GM18517 (cell line): ENCODE results near the gene DENND4A.
"Not testable (repeated sequence)": the region's sequence is repeated elsewhere in the genome, so short reads cannot be mapped to it uniquely, and the experiment has no call there.

ENCODE experiments used
- ATAC-seq: cut with Tn5 transposase; IDR thresholded peaks from one replicate; pipeline ENCODE4 v1.9.1; 2021; ENCODE audit warnings: mild to moderate bottlenecking, moderate library complexity; ENCODE audit not compliant: unreplicated experiment

Gene DENND4A

GRCh38 chr15:65638681-65639089 is 153.4 kb downstream of the DENND4A start:
- no peak for ATAC-seq

- no peak for ATAC-seq
Measured at GRCh38 chr15:65638109-65638508, 154.0 kb downstream of the DENND4A start.

DNA sequence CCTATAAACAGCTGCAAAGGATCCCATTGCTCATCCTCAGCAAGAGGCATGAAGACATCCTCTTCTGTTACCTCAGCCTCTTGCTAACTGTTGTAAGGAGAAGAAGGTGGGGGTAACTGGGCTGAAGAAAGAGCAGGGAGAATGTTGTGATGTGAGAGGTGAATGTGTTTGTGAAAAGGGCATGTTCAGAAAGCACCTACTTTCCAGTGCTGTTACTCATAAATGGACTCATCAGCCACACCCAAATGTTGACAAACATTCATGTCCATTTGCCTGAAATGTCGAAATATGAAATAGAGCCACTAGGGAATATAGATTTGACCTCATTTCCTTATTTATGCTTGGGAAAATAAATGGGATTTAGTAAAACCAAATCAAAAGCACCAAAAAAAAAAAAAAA is 157.7 kb downstream of the DENND4A start:
- no peak for ATAC-seq

GRCh38 chr15:65633752-65634151 is 158.3 kb downstream of the DENND4A start:
- ATAC-seq, result no peak

DNA sequence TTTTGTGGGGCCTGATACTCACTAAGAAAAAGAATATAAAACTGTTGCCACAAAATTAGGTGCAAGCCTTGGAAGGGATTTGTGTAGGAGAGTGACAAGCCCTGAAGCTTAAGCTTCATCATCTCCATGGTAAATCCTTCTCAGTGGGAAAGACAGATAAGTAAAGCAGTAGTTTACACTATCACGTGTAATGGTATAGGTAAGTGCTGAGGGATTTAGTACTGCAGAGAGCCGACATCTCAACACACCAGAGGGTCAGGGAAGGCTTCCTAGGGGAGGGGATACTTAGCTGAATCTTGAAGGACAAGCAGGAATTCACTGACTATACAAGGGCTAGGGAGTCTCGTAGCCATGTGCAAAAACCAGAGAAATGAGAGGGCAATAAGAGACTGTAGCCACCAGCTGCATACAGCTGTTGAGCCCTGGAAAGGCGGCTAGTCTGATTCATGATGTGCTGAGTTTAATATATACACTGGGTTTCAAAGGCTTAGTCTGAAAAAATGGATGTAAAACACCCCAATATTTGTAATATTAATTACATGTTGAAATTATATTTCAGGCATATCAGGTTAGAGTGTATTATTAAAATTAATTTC is 159.2 kb downstream of the DENND4A start:
- no peak for ATAC-seq

DNA sequence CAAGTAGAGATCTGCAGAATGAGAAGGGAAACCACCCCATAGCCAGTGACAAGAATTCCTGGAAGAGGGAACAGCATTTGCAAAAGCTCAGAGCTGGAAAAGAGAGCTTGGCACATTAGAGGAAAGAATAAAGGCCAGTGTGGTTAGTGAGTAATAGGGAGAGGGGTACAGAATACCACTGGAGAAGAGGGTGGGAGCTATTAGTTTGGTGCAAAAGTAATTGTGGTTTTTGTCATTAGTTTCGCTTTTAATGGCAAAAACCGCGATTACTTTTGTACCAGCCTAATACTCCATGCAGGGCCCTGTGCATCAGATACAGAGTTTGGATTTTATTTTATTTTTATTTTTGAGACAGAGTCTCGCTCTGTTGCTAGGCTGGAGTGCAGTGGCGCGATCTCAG is 160.6 kb downstream of the DENND4A start:
- ATAC-seq, result peak; percentile 40

- ATAC-seq, result peak; percentile 82
Measured at GRCh38 chr15:65630760-65631159, 161.3 kb downstream of the DENND4A start.

GRCh38 chr15:65629548-65629947 is 162.5 kb downstream of the DENND4A start:
- no peak for ATAC-seq

- ATAC-seq, result no peak
Measured at GRCh38 chr15:65626856-65627255, 165.2 kb downstream of the DENND4A start.

DNA sequence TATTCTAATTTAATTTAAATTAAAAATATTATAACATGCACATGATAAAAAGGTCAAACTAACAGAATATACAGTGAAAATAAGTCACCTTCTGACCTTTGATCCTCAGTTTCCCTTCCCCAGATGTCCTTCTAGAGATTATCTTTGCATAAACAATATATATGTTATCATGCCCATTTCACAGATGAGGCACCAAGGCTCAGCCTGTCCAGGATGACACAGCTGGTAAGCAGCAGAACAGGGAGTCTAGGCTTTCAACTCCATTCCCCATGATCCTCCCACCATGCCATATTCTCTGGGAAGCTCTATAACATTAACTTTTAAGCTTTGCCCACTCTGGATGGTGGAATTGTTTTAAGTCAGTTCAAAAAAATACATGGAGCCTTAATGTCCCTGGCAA is 169.0 kb downstream of the DENND4A start:
- no peak for ATAC-seq

GRCh38 chr15:65621638-65622037 is 170.5 kb downstream of the DENND4A start, which contains the start of gene SLC24A1:
TSS of gene SLC24A1 (plus strand) at chr15:65621938. CDS start at chr15:65624081, 2,143 bp downstream.
- no peak for ATAC-seq

DNA sequence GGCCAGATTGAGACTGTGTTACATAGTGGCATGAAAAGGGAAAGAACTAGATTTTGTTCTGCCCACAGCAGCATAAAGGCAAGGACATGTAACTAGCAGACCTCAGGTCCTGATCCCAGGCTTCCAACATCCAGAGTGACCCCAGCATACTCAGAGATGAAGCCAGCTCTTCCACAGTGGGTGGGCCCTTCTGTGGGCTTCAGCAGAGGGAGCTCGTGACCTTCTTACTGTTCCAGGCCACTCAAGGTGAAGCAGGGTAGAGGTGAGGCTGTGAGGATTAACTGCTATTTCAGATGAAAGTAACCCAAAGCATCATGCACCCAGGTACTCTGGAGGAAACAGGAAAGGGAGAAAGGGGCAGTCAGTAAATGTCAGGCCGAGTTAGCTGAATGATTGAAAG is 171.3 kb downstream of the DENND4A start:
- ATAC-seq, result no peak

DNA sequence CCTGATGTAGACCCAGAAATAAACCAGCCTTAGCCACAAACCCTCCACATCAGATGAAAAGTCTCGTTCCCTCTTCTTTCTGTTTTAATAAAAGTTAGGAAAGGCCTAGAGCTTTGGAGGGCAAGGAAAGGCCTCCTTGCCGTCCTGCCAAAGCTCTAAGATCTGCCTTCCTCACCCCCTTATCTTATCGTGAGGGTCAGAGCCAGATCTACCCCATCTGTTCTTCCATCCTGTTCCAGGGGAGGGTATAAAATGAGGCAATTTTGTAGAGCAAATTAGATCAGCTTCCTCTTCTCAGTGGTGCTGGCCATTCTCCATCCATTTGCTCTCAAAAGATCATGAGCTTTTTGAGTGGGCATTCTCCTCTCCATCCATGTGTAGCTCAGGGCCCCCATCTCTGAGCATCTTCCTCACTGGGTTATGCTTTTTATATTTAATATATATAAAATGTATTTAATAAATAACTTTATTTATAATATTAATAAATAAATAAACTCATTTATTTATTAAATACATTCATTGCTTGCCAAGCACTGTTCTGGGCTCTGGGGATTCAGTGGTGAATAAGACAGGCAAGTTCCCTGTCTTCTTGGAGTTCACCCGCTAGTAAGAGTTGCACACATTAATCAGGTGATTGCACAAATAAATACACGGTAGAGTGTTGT is 172.3 kb downstream of the DENND4A start:
- no peak for ATAC-seq

DNA sequence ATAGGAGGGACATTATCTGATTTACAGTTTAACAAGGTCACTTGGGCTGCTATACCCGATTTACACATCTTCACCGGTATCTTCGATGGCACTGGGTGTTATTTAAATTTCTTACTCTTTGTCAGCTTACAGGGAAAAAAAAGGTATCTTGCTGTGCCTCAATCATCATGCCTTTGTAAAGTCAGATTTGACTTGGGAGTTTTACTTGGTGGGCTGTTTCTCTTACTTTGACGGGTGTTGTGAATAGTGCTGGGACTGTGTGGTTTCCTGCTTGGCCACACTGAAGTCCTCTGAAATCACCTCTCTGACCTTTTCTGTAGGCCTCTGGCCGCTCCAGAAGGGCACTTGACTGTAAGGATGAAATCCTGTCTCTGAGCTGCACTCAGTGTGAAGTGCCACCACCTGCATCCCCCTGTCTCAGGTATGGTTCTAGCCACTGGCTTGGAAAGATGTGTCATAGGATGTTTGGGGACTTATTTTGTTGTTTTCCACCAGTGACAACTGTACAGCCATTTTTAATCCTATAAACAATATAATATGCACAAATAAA is 173.5 kb downstream of the DENND4A start:
- ATAC-seq, result no peak

DNA sequence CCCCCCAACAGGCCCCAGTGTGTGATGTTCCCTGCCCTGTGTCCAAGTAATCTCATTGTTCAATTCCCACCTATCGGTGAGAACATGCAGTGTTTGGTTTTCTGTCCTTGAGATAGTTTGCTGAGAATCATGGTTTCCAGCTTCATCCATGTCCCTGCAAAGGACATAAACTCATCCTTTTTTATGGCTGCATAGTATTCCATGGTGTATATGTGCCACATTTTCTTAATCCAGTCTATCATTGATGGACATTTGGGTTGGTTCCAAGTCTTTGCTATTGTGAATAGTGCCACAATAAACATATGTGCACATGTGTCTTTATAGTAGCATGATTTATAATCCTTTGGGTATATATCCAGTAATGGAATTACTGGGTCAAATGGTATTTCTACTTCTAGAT is 176.2 kb downstream of the DENND4A start:
- not testable (repeated sequence) for ATAC-seq

DNA sequence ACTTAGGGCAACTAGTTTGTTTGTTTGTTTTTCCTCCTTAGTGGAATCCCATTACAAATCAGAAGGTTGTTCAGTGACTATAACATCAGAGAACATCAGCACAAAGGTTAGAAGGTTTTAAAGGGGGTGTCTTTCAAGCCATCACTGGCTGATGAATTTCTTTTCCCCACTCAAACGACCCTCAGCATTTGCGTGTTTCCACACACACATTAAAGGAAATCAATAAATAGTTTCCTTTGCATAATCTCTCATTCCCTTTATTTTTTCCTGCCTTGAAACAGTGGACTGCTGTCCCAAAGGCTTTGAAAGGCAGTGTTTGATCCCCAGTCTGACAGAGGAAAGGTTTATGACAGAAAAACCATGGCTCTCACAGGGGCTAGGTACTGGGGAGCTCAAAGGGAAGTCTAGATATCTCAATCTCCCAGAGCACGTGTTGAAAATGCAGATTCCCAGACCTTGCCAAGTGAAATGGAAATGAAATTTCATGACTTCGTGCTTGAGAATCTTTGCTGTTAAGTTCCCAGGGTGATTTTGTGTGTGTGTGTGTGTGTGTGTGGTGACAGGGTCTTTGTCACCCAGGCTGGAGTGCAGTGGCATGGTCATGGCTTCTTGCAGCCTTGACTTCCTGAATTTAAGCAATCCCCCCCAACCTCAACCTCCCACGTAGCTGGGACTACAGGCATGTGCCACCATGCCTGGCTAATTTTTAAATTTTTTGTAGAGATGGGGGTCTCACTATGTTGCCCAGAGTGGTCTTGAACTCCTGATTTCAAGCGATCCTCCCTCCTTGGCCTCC is 178.9 kb downstream of the DENND4A start:
- ATAC-seq, result no peak

DNA sequence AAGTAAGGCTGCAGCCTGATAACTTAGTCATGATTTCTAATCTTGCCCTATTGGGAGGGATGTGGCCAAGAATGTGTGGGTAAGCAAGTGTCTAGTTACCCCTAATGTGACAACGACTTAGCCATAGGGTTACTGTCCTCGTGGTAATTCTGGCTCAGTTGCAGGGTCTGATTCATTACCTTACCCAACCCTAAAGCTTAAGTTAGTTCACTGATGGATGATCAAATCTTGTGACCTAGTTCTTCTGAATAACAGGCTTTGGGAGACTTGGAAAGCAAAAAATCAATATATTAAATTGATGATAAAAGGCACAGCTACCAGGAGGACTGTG is 179.5 kb downstream of the DENND4A start:
- no peak for ATAC-seq

DNA sequence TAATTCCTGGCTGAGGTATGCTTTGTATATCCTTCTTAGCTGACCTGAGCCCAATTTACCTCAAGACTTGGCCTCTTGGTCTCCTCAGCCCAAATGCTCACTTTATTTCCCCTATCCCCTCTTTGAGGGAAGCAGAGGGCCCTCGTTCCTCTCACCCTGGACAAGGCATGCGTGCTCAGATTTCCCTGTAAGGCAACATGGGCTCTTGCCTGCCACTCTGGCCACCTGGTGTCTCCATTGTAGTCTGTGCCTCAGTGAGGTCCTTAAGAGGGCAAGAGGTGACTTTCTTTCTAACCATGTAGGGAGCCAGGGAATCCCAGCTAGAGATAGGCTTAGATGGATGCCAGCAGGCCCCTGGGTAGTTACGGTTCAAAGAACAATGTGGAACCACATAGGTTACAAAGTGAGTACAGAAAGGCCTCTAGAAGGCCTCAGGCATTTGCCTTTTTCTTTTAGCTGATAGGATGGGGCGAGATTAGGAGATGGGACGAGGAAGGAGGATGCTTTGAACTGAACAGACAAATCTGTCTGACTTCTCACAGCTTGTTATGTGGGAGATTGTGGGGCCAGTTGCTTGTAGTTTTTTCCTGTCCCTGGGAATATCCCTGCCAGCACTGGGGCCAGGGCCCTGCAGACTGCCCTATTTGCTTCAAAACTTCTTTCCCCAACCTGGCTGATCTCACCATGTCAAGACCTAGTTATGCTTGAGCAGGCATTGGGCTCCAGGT is 180.0 kb downstream of the DENND4A start:
- ATAC-seq, result no peak

DNA sequence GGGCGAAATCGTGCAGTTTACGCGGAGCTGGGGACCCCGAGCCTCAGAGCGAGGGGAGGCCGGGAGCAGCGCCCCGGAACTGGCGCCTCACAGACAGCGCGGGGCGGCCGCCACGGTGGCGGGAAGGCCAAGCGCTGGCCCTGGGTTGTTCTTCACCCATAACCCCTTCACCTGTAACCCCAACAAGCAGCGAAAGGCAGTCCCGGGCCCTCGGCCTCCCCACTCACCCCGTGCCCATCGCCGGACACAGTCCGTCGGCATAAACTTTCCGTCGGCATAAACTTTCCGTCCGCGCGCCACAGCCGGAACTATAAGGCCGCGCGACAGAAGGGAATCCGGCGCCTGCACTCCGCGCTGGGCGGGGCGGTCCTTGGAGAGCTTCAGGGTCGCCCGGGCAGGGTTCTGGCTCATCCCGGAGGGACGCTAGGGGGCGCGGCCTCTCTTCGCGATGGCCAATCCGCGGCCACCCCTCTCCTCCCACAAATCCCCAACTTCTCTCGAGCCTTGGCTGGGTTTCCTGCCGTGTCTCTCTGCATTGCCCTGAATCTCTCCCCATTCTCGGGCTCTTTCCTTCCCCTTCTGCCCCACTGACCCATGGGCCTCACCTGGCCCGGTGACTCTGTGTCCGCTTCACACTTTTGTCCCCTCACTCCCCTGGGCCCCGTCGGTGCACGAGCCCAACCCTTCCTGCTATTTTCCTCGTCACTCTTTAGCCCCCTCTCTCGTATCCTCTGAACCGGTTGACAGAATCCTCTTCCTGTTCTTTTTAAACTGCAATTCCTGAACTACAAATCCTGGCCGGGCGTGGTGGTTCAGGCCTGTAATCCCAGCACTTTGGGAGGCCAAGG is 181.0 kb downstream of the DENND4A start, which contains the start of gene INTS14:
INTS14 (minus strand) TSS at position 261 of the 848 bp plus-strand sequence. CDS start 3,751 bp downstream, outside the sequence.
- peak; percentile 94 for ATAC-seq
